ENCODE results near the gene TGOLN2. TPM values are rescaled to one million over a fixed set of nuclear protein-coding genes. Genes with fewer than 3 reads are reported as not detected.

TGOLN2 gene
- total RNA-seq, 1 donor from 2014 or later, result 48.3 TPM

Small RNAs within 50 kb of the gene (small RNA-seq; reads per million reads assigned to genes)
- gene AC062037.1 (ENCODE audit: low replicate concordance) (not detected), gene RF00019 (ENCODE audit: low replicate concordance) (not detected), gene RN7SL113P (ENCODE audit: low replicate concordance) (not detected)

Other genes with a start within 250 kb of the TGOLN2 start
- 8.0 TPM for gene TCF7L1, start 194.6 kb downstream of the TGOLN2 start, total RNA-seq
- 33.2 TPM for gene RETSAT, start 26.5 kb upstream of the TGOLN2 start, total RNA-seq
- gene ELMOD3, start 26.8 kb upstream of the TGOLN2 start, total RNA-seq, result 19.0 TPM
- 62.6 TPM for gene CAPG, start 82.4 kb upstream of the TGOLN2 start, total RNA-seq
- gene SH2D6, start 90.7 kb upstream of the TGOLN2 start, total RNA-seq, result not detected
- gene MAT2A, start 211.2 kb upstream of the TGOLN2 start, total RNA-seq, result 115 TPM
- 24.4 TPM for gene GGCX, start 233.5 kb upstream of the TGOLN2 start, total RNA-seq
- gene VAMP8, start 249.6 kb upstream of the TGOLN2 start, total RNA-seq, result 32.4 TPM